HT-29 (cell line): ENCODE data around the gene MAGI2. TPM values are rescaled to one million over a fixed set of nuclear protein-coding genes. Genes with fewer than 3 reads are reported as not detected.

Experiments
- DNase-seq: peaks from one replicate; pipeline ENCODE4 v3.0.0-alpha.2; 2015; ENCODE audit warnings: low spot score
- total RNA-seq: library from RNA; depleted of rRNA; stranded (reverse); fragments of >200 nt; shearing (Covaris generic); gene quantifications from 2 replicates; pipeline ENCODE4 v1.2.3, GENCODE V29; 2014

MAGI2 gene
- total RNA-seq, 1 experiment from 2014 or later: 0.23 TPM

GRCh38 chr7:78197447-78197846, 1256.0 kb downstream of the MAGI2 start:
- DNase-seq: no peak

GRCh38 chr7:78195281-78195680, 1258.2 kb downstream of the MAGI2 start:
- no peak for DNase-seq

- DNase-seq: no peak
Measured at GRCh38 chr7:78194611-78195010, 1258.9 kb downstream of the MAGI2 start.

DNA sequence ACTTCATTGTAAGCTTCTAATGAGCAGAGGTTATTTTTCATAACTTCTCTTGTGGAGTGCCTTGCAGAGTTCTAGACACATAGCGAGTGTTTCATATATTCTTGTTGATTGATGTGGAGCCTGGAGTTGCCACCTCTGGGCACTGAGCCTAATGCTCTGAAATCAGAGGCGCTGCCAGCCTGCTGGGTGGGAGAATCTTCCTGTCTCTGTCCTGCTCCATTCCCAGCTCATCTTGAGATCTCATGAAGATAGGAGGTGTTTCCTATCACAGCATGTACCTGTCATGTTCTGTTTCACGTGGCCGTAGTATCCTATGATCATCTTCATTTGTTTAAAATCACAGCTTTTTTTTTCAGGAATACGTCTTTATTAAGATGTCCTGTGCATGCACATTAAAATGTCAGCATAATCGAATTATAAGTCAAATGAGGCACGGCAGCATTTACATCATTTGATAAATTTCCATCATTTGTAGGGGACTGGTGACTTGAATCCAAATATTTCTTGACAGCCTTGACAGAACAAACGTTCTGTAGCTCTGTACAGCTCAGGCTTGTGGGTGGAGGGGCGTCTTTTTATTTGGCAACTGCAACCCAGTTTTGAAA, 1261.9 kb downstream of the MAGI2 start:
- no peak for DNase-seq

GRCh38 chr7:78189762-78190161, 1263.7 kb downstream of the MAGI2 start:
- DNase-seq: no peak

- no peak for DNase-seq
Measured at GRCh38 chr7:78185149-78185745, 1268.2 kb downstream of the MAGI2 start.

- no peak for DNase-seq
Measured at GRCh38 chr7:78184299-78184698, 1269.2 kb downstream of the MAGI2 start.

DNA sequence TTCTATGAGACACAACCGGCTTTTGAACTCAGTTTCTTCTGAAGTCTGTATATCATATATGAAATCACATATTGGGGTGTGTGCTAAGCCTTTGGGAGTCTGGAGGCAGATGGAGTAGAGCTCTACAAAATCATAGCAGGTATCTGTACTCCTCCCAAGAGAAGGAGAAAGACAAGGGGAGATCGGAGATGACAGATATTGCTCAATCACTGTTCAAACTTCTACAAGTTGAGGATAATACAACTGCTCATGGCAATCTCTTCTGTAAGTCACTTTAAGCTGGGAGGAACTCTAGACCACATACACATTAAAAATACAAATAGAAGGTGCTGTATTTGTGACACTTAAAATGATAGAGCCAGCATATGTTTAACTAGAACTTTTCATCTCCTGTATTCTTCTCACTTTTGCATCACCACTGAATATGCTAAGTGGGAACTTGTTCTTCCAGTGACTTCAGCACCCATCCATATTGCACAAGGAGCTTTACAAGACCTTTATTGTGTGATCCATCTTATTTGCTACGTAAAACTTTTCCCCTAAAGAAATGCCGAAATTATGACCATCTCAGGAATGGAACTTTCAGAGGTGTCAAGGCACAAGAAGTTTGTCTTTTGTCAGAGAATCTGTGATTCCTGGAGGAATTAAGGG, 1273.5 kb downstream of the MAGI2 start:
- DNase-seq: no peak

GRCh38 chr7:78179211-78179610, 1274.3 kb downstream of the MAGI2 start:
- DNase-seq: no peak

DNA sequence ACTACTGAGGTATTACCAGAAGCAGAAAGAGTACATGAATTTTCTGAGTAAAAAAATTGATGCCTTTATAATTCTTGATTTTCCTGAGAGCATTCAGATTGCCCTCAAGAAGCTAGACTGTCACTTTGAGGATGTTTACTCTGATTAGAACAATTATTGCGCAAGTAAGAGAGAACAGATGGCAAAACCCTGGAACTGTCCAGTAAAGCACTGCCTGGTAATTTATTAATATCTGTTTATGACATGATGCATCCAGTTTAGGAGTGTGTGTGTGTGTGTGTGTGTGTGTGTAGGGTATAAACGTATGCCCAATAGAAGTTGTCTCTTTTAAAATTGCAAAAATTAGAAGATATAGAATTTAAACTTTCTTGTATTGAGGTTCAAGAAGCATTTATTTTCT, 1275.1 kb downstream of the MAGI2 start:
- no peak for DNase-seq

- no peak for DNase-seq
Measured at GRCh38 chr7:78176171-78176570, 1277.3 kb downstream of the MAGI2 start.

DNA sequence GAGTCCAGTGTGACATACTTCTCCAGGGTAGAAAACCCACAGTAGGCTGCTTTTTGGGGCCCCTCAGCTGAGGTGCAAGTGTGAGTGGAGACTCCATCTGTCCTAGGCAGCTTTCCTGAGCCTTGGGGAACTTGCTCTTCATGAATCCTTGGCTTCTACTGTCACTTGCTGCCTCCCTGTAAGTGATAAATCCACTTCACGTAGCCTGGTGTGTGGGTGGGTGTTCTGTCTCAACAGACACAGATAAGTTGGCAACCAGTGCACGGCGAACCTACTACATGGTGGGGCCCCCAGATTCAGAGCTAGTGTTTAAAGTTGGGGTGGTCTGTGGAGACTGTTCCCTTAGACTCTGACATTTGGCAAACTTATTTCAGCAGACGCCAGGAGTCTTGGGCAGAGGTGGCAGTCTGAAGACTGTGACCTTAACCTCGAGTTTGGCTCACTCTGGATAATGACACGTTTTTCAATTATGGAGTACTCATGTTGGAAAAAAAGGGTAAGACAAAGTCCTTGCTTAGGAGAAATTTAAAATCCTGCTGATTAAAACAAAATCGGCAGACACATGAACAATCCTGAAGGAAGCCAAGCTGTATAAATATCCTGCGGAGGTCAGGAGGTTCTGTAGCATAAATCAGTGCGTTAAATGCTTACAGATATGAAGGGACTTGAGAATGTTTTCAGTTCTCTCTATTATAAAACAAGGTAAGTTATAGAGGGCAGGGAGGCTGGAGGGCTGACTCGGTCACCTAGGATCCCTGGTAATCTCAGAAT, 1278.0 kb downstream of the MAGI2 start:
- DNase-seq: no peak

GRCh38 chr7:78173666-78174065, 1279.8 kb downstream of the MAGI2 start:
- DNase-seq: no peak

GRCh38 chr7:78172933-78173591, 1280.4 kb downstream of the MAGI2 start:
- DNase-seq: no peak

DNA sequence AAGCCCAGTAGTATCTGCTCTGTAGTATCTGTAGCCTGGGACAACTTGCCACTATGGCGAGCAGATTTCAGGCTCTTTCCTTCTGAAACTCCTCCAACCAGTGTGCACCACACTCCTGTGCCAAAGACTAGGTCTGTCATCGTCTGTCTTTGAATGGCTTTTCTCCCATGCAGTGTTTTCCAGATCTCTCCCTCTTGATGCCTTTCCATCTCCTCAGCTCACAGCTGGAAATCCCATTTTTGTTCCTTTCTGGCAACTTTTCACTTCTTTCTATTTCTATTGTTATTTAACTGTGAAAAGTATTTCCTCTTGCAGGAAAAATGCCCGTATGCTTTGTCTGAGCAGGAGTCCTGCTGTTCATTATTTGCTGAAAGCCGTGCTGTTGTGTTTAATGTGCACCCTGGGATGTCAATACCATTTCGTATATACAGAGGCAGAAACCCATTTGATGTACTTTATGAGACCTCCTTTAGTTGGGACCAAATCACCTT, 1281.2 kb downstream of the MAGI2 start:
- DNase-seq: no peak

DNA sequence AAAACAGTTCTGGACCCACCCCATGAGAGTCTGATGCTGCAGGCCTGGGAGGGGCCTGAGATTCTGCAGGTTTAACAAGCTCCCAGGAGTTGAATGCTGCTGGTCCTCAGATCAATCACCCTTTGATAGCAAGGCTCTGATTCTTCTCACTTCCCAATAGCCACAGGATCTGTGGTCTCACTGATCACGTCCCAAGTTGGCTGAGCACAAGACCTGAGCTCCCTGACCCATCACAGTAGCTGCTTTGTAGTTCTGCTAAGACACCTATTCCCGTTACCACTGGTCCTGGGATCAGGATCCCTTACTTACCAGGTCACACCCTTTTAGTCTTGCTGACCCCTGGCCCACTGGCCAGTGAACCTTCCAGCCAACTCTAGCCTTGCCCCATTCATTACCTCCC, 1282.1 kb downstream of the MAGI2 start:
- DNase-seq: no peak

- DNase-seq: no peak
Measured at GRCh38 chr7:78170815-78171214, 1282.7 kb downstream of the MAGI2 start.

DNA sequence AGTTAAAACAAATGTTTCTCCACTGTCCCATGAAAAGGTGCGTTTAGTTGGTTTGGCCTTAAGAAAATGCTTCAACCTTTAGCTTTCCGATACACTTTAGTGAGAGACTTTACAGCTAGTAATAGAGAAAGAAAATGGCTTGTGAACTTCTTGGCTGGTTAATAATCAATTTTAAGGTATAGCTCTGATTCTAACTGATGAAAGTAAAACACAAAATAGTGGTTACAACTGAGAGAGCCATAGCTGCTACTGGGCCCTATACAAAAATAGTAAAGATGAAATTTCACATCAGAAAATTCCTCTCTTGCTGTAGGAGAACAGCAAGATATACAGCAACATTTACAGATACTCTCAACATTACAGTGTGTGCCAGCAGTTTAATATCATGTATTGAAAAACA, 1283.5 kb downstream of the MAGI2 start:
- no peak for DNase-seq

- no peak for DNase-seq
Measured at GRCh38 chr7:78168865-78169264, 1284.6 kb downstream of the MAGI2 start.

- DNase-seq: no peak
Measured at GRCh38 chr7:78167860-78168259, 1285.6 kb downstream of the MAGI2 start.

GRCh38 chr7:78165854-78166253, 1287.6 kb downstream of the MAGI2 start:
- DNase-seq: no peak

- DNase-seq: no peak
Measured at GRCh38 chr7:78165454-78165853, 1288.0 kb downstream of the MAGI2 start.
